Common myeloid progenitor, CD34-positive (primary cell): Measurements from ENCODE around the gene DCDC2.

Source experiments
- CTCF ChIA-PET: fragments of 350-600 bp; sonication (Branson Sonifier 250); formaldehyde crosslinking; loops from one replicate; lab custom pipeline; 2021; ENCODE audit warnings: antibody characterized with exemption; lab: Charles Lee
- POLR2A ChIA-PET: fragments of 350-600 bp; sonication (Branson Sonifier 250); formaldehyde crosslinking; loops from one replicate; lab custom pipeline; 2021; ENCODE audit warnings: antibody characterized with exemption; lab: Charles Lee
- DNase-seq, 3 donors: peaks; one replicate each; pipeline versions ENCODE4 v3.0.0 to v3.0.0-alpha.2; 2013
- H3K27ac ChIP-seq, 2 experiments: 1 replicate in 1 of 2; 2 replicates in 1 of 2; pipeline ENCODE4 v1.7.0; 2013; ENCODE audit warnings: inconsistent platforms in 2 of 2, low read length in 2 of 2, mild to moderate bottlenecking in 2 of 2, low read depth in 1 of 2, moderate library complexity in 1 of 2; ENCODE audit not compliant: severe bottlenecking in 2 of 2, insufficient read depth in 1 of 2, poor library complexity in 1 of 2
- H3K27me3 ChIP-seq, 5 experiments: replicated peaks in 2 of 5; 1 replicate in 3 of 5; 2 replicates in 2 of 5; pipeline versions ENCODE4 v1.6.1 to v1.7.0; 2013; ENCODE audit warnings: low read length in 4 of 5, mild to moderate bottlenecking in 2 of 5, moderate library complexity in 2 of 5, inconsistent platforms in 1 of 5; ENCODE audit not compliant: insufficient read depth in 5 of 5, control insufficient read depth in 4 of 5
- H3K36me3 ChIP-seq, 4 experiments: 1 replicate in 2 of 4; 2 replicates in 2 of 4; pipeline versions ENCODE4 v1.6.1 to v1.7.0; 2013; ENCODE audit warnings: low read length in 3 of 4, control low read depth in 1 of 4, mild to moderate bottlenecking in 1 of 4; ENCODE audit not compliant: control insufficient read depth in 4 of 4, insufficient read depth in 4 of 4
- H3K4me1 ChIP-seq, 4 experiments: 1 replicate in 3 of 4; 2 replicates in 1 of 4; pipeline versions ENCODE4 v1.6.1 to v1.7.1; 2013; ENCODE audit warnings: low read length in 3 of 4, mild to moderate bottlenecking in 3 of 4, control low read depth in 1 of 4, inconsistent platforms in 1 of 4, moderate library complexity in 1 of 4; ENCODE audit not compliant: control insufficient read depth in 4 of 4, insufficient read depth in 4 of 4; ENCODE audit errors: control extremely low read depth in 1 of 4
- H3K4me3 ChIP-seq, 7 experiments: 1 replicate in 4 of 7; 2 replicates in 3 of 7; pipeline versions ENCODE4 v1.5.1 to v1.7.0; 2013; ENCODE audit warnings: mild to moderate bottlenecking in 7 of 7, low read length in 6 of 7, moderate library complexity in 6 of 7, inconsistent platforms in 2 of 7, low read depth in 2 of 7, control low read depth in 1 of 7; ENCODE audit not compliant: insufficient read depth in 4 of 7, control insufficient read depth in 1 of 7; ENCODE audit errors: extremely low read depth in 1 of 7
- H3K9me3 ChIP-seq, 5 experiments: 1 replicate in 4 of 5; 2 replicates in 1 of 5; pipeline versions ENCODE4 v1.6.1 to v1.7.1; 2013; ENCODE audit warnings: low read length in 4 of 5, mild to moderate bottlenecking in 2 of 5, inconsistent platforms in 1 of 5, low read depth in 1 of 5, moderate library complexity in 1 of 5; ENCODE audit not compliant: control insufficient read depth in 4 of 5, insufficient read depth in 2 of 5; ENCODE audit errors: control extremely low read depth in 1 of 5
- WGBS: methylation state at CpG from one replicate; pipeline ENCODE4 v1.1.5; 2013; ENCODE audit not compliant: insufficient coverage; 5-methylcytosine and 5-hydroxymethylcytosine counted together

Gene DCDC2

DNA sequence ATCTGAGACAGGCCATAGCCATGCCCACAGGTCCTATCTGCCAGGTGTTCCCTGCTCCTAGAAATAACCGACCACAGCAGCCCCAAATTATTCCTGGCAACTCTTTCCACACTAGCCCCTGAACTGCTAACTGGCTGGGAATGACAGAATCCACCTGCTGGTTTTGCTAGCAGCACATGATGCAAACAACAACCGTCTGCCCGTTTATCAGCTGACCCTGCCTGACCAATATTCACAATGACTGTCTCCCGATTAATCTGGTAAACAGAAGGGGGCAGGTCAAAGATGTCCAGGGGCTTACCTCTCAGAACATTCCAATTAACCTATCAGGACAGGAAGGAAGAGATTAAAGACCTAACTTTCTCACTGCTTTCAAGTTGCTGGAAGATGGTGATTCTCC lies 130.3 kb downstream of the DCDC2 start:
- CTCF ChIA-PET = interaction anchor here (0.5 kb wide), 1 partner anchor 1722 kb away, joined by 4 read pairs; no protein-coding TSS in a partner anchor
- POLR2A ChIA-PET = no interaction called here
- H3K27ac ChIP-seq = no peak overlapping the region
- no peak overlapping the region for H3K4me3 ChIP-seq
- H3K36me3 ChIP-seq = no peaks in the 10 kb centered on the region
- WGBS = 94% methylated on average over 4 of the region's 4 CpGs
- no peaks in the 10 kb centered on the region for H3K9me3 ChIP-seq
- H3K4me1 ChIP-seq = peaks cover 0 to 21% (median 0%) of the 10 kb centered on the region in 4 experiments
- DNase-seq = no peak
- no peaks in the 10 kb centered on the region for H3K27me3 ChIP-seq

DNA sequence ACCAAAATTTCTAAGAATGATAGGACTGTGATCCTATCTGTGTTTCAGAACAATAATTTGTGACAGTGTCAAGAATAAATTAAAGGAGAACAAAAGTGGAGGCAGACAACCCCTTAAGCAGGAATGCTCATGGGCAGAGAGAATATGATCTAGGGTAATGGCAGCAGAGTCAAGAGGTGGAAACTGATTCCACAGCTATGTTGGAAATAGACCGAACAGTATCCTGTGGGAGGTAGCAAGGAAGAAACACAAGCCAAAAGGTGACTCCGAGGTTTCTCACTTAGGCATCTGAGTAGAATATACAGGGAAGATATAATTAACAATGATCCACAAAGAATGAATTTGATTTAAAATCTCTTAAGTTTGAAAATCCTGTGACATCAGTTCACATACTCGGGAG lies 131.3 kb downstream of the DCDC2 start:
- no peak for DNase-seq
- Histone ChIP-seq H3K4me3 (no peak overlapping the region), H3K9me3 (no peaks in the 10 kb centered on the region), H3K27ac (no peak overlapping the region), H3K27me3 (no peaks in the 10 kb centered on the region), H3K36me3 (no peaks in the 10 kb centered on the region), H3K4me1 (peaks cover 0 to 21% (median 0%) of the 10 kb centered on the region in 4 experiments)
- POLR2A ChIA-PET = no interaction called here
- CTCF ChIA-PET = no interaction called here
- 100% methylated on average over 1 of the region's 3 CpGs for WGBS

DNA sequence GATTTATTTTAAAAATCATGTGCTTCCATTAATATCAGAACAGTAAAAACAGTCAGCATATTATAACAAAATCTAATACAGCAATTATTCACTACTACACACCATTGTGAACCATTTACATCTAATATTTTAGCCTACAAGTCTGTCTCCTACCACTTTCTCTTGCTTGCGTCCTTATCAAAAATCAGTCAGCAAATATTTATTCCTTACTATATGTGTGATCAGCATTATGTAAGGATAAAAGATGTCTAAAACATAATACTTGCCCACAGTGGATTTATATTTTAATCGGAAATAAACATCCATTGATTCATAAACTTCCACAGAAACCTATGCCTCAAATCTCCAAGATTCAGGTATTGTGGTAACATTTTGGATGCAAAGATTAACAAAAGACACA lies 132.0 kb downstream of the DCDC2 start:
- H3K27ac ChIP-seq = no peak overlapping the region
- peaks cover 0 to 21% (median 0%) of the 10 kb centered on the region in 4 experiments for H3K4me1 ChIP-seq
- H3K9me3 ChIP-seq = no peaks in the 10 kb centered on the region
- no peaks in the 10 kb centered on the region for H3K36me3 ChIP-seq
- no peaks in the 10 kb centered on the region for H3K27me3 ChIP-seq
- WGBS = no CpG with 5 or more reads among the region's 2 CpGs
- no peak for DNase-seq
- H3K4me3 ChIP-seq = no peak overlapping the region
- ChIA-PET POLR2A (no interaction called here), CTCF (no interaction called here)

GRCh38 chr6:24223115-24223919 lies 134.5 kb downstream of the DCDC2 start:
- 74% methylated on average over 5 of the region's 7 CpGs for WGBS
- Histone ChIP-seq H3K27me3 (no peaks in the 10 kb centered on the region), H3K27ac (no peak overlapping the region), H3K36me3 (no peaks in the 10 kb centered on the region), H3K9me3 (no peaks in the 10 kb centered on the region), H3K4me3 (no peak overlapping the region), H3K4me1 (peaks cover 0 to 4% (median 0%) of the 10 kb centered on the region in 4 experiments)
- no peak for DNase-seq
- ChIA-PET POLR2A (no interaction called here), CTCF (interaction anchor here (0.8 kb wide), 1 partner anchor 47 kb away, joined by 3 read pairs; no protein-coding TSS in a partner anchor)

GRCh38 chr6:24219670-24220069 lies 138.2 kb downstream of the DCDC2 start:
- CTCF ChIA-PET = no interaction called here
- Histone ChIP-seq H3K27ac (no peak overlapping the region), H3K4me1 (no peaks in the 10 kb centered on the region), H3K9me3 (no peaks in the 10 kb centered on the region), H3K36me3 (no peaks in the 10 kb centered on the region), H3K27me3 (no peaks in the 10 kb centered on the region), H3K4me3 (no peak overlapping the region)
- no peak for DNase-seq
- WGBS = 80% methylated on average over 1 of the region's 3 CpGs
- POLR2A ChIA-PET = no interaction called here

GRCh38 chr6:24214984-24215383 lies 142.9 kb downstream of the DCDC2 start:
- WGBS = 95% methylated on average over 4 of the region's 5 CpGs
- CTCF ChIA-PET = no interaction called here
- no peaks in the 10 kb centered on the region for H3K9me3 ChIP-seq

DNA sequence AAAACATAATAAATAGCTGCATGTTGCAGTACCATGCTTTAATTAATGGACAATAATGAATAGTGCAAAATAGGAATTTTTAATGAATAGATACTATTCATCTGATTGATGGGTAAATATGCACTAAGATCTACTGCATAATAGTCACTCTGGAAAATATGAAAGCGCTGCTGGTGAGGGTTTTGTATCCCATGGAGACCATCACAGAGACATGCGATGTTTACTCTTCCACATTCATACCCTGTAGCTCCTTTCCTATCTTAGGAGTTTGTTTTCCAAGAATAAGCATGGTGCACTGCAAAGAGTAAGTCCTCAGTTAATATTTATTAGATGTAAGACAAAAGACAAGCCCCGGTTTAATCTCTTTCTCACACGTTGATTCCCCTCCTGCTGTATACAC lies 150.4 kb downstream of the DCDC2 start:
- 100% methylated on average over 2 of the region's 4 CpGs for WGBS
- no peaks in the 10 kb centered on the region for H3K4me1 ChIP-seq
- POLR2A ChIA-PET = no interaction called here
- DNase-seq = no peak
- H3K36me3 ChIP-seq = no peaks in the 10 kb centered on the region
- CTCF ChIA-PET = interaction anchor here (2.5 kb wide), 1 partner anchor 11 kb away, joined by 8 read pairs; no protein-coding TSS in a partner anchor
- no peaks in the 10 kb centered on the region for H3K27me3 ChIP-seq
- H3K9me3 ChIP-seq = no peaks in the 10 kb centered on the region
- H3K27ac ChIP-seq = no peak overlapping the region
- no peak overlapping the region for H3K4me3 ChIP-seq

More at GRCh38 chr6:24214984-24215383, 142.9 kb downstream of the DCDC2 start:
- Histone ChIP-seq H3K27ac (no peak overlapping the region), H3K4me1 (no peaks in the 10 kb centered on the region), H3K27me3 (no peaks in the 10 kb centered on the region), H3K4me3 (no peak overlapping the region), H3K36me3 (no peaks in the 10 kb centered on the region)
- POLR2A ChIA-PET = no interaction called here
- no peak for DNase-seq
